Esophagus muscularis mucosa (tissue), 4 donors: Measurements from ENCODE around the gene RPS10.

Source experiments
- EP300 ChIP-seq: sonication (generic); formaldehyde crosslinking; IDR thresholded peaks from one replicate; pipeline ENCODE4 v1.6.1; 2017; ENCODE audit warnings: antibody characterized with exemption
- POLR2A ChIP-seq: fragments of 450-650 bp; IDR thresholded peaks from one replicate; pipeline ENCODE4 v1.6.1; 2017; ENCODE audit warnings: antibody characterized with exemption, moderate library complexity, mild to moderate bottlenecking, low read depth
- POLR2AphosphoS5 ChIP-seq, 2 donors: sonication (generic); formaldehyde crosslinking; IDR thresholded peaks; one replicate each; pipeline ENCODE4 v1.6.1; 2017; ENCODE audit warnings: antibody characterized with exemption in 2 of 2
- TF ChIP-seq, protein P1 (sequence below), 3 experiments: fragments of 200-600 bp in 2 of 3; fragments of 450-650 bp in 1 of 3; sonication (generic) in 2 of 3; IDR thresholded peaks; one replicate each; pipeline ENCODE4 v1.5.1; 2017 to 2019; ENCODE audit warnings: antibody characterized with exemption in 3 of 3, mild to moderate bottlenecking in 2 of 3, moderate library complexity in 1 of 3

GRCh38 chr6:34369385-34369784, 56.5 kb downstream of the RPS10 start:
- TF ChIP-seq, protein P1, sequence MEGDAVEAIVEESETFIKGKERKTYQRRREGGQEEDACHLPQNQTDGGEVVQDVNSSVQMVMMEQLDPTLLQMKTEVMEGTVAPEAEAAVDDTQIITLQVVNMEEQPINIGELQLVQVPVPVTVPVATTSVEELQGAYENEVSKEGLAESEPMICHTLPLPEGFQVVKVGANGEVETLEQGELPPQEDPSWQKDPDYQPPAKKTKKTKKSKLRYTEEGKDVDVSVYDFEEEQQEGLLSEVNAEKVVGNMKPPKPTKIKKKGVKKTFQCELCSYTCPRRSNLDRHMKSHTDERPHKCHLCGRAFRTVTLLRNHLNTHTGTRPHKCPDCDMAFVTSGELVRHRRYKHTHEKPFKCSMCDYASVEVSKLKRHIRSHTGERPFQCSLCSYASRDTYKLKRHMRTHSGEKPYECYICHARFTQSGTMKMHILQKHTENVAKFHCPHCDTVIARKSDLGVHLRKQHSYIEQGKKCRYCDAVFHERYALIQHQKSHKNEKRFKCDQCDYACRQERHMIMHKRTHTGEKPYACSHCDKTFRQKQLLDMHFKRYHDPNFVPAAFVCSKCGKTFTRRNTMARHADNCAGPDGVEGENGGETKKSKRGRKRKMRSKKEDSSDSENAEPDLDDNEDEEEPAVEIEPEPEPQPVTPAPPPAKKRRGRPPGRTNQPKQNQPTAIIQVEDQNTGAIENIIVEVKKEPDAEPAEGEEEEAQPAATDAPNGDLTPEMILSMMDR (IDR thresholded peaks at IDR 0.05) = no peak
- TF ChIP-seq POLR2A (no peak), POLR2AphosphoS5 (IDR thresholded peaks at IDR 0.05) (no peak), EP300 (no peak)
